ENCODE results near the gene GAL3ST2.

Gene GAL3ST2

GRCh38 chr2:241850544-241851324 is 74.1 kb downstream of the GAL3ST2 start:
- in situ Hi-C loops (cut with MboI; ENCODE audit: low pct_unique_long_range_greater_than_20kb, low sequenced_read_pairs): no loop called here

GRCh38 chr2:241851325-241852115 is 74.9 kb downstream of the GAL3ST2 start:
- in situ Hi-C loops (cut with MboI; ENCODE audit: low pct_unique_long_range_greater_than_20kb, low sequenced_read_pairs): no loop called here
- no peak for DNase-seq

More at GRCh38 chr2:241850544-241851324, 74.1 kb downstream of the GAL3ST2 start:
- DNase-seq: no peak

- in situ Hi-C loops (cut with MboI; ENCODE audit: low pct_unique_long_range_greater_than_20kb, low sequenced_read_pairs): no loop called here
- no peak for DNase-seq
Observed at GRCh38 chr2:241852116-241852980, 75.7 kb downstream of the GAL3ST2 start.

GRCh38 chr2:241852981-241853631 is 76.5 kb downstream of the GAL3ST2 start:
- in situ Hi-C loops (cut with MboI; ENCODE audit: low pct_unique_long_range_greater_than_20kb, low sequenced_read_pairs): no loop called here
- no peak for DNase-seq

Measured in KBM-7 (cell line).